ENCODE measurements around the gene ARID3B.

The ARID3B gene

GRCh38 chr15:74641151-74641550 lies 100.1 kb downstream of the ARID3B start:
- no peak for TF ChIP-seq SP1 (IDR thresholded peaks at IDR 0.05)
- no peak for TF ChIP-seq NFRKB (IDR thresholded peaks at IDR 0.05)
- TF ChIP-seq BHLHE40 (IDR thresholded peaks at IDR 0.05; ENCODE audit: borderline replicate concordance): no peak
- TF ChIP-seq L3MBTL2 (conservative IDR thresholded peaks at IDR 0.05): no peak
- no peak for TF ChIP-seq LEF1 (IDR thresholded peaks at IDR 0.05; ENCODE audit: borderline replicate concordance)
- no peak for TF ChIP-seq FOXM1 (IDR thresholded peaks at IDR 0.05; ENCODE audit: borderline replicate concordance)
- ChIA-PET CTCF (interaction anchor here (0.7 to 4.7 kb wide), 4 partner anchors 9 to 129 kb away, joined by 3 to 43 read pairs (median 3); no protein-coding TSS in a partner anchor), POLR2A (interaction anchor here (0.6 to 1.8 kb wide), 3 partner anchors 55 to 248 kb away, joined by 3 to 9 read pairs (median 5); partner anchors contain the start of gene EDC3)
- DNase-seq (ENCODE audit: extremely low spot score): no peak

DNA sequence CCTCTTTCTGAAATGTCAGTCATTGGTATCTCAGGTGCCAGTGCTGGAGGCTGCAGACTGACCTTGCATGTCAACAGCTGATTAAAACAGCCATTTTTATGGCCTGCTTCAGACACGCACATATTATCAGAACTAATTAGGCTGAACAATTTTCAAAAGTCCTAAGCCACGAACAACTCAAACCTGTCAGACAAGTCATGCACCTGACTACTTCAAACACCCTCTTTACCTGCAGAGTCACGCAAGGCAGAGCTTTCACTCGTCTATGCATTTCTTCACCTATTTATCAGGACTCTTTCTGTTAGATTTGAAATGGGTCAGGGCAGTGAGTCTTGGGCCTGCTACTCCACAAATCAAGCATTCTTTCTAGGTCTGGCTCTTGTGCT lies 101.3 kb downstream of the ARID3B start:
- CTCF ChIA-PET: interaction anchor here (0.5 to 4.7 kb wide), 5 partner anchors 9 to 262 kb away, joined by 3 to 43 read pairs (median 4); no protein-coding TSS in a partner anchor
- no peak for DNase-seq (ENCODE audit: extremely low spot score)
- POLR2A ChIA-PET: interaction anchor here (1.2 to 1.7 kb wide), 2 partner anchors 12 to 118 kb away, joined by 4 to 6 read pairs; no protein-coding TSS in a partner anchor
- TF ChIP-seq ELF4 (IDR thresholded peaks at IDR 0.05) (no peak), FOXA1 (IDR thresholded peaks at IDR 0.05) (no peak), TARDBP (IDR thresholded peaks at IDR 0.05) (no peak), BHLHE40 (IDR thresholded peaks at IDR 0.05; ENCODE audit: borderline replicate concordance) (no peak), FOXK2 (IDR thresholded peaks at IDR 0.05) (no peak), SP1 (IDR thresholded peaks at IDR 0.05) (no peak), FOXM1 (IDR thresholded peaks at IDR 0.05; ENCODE audit: borderline replicate concordance) (no peak), HDGF (IDR thresholded peaks at IDR 0.05; ENCODE audit: borderline replicate concordance) (no peak), ZNF384 (IDR thresholded peaks at IDR 0.05) (no peak), CTBP1 (IDR thresholded peaks at IDR 0.05; ENCODE audit: borderline replicate concordance) (no peak), NFRKB (IDR thresholded peaks at IDR 0.05) (no peak), SUZ12 (IDR thresholded peaks at IDR 0.05) (no peak)
- TF ChIP-seq, protein P1, sequence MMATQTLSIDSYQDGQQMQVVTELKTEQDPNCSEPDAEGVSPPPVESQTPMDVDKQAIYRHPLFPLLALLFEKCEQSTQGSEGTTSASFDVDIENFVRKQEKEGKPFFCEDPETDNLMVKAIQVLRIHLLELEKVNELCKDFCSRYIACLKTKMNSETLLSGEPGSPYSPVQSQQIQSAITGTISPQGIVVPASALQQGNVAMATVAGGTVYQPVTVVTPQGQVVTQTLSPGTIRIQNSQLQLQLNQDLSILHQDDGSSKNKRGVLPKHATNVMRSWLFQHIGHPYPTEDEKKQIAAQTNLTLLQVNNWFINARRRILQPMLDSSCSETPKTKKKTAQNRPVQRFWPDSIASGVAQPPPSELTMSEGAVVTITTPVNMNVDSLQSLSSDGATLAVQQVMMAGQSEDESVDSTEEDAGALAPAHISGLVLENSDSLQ (IDR thresholded peaks at IDR 0.05): no peak

DNA sequence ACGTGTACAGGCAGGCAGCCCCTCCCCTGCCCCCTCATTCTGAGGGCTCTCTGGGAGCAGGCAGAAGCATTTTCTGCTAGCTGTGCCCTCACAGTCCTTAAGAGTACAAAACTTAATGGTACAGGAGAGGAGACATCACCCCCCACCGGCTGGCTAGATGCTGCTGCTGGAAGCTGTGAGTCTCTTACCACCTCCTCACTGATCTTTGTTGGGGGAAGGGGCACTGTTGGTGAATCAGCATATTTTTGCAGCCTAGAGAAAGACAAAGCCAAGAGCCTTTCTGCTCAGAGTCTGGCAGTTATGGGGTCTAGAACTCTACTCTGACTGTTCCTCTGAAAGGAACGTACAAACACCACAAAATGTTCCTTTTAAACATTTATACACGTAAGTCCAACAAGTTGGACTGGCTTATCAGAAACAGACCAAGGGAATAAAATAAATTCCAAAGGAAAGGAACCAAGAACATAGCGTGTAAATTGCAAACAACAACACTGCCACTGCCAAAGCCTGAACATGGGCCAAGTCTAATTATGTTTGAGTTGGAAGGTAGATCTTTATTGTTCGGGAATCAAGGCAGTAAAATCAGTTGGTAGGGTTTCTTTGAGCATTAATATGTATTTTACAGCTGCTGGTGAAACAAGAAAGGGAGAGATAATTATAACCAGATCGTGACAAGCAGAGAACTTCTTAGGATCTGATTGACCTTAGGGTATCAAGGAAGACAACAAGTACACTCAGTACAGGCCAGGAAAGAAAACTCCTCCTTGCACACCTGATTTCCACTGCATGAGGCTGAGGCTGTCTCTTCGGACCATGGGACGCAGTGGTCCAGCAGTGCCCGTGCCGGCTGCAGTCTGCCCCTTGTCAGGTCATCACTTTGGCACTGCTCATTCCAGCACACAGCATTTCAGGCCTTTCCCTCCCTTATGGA lies 102.0 kb downstream of the ARID3B start:
- CTCF ChIA-PET: interaction anchor here (1.0 to 4.7 kb wide), 3 partner anchors 9 to 145 kb away, joined by 3 to 43 read pairs (median 6); no protein-coding TSS in a partner anchor
- no peak for TF ChIP-seq ELF4 (IDR thresholded peaks at IDR 0.05)
- TF ChIP-seq CTBP1 (IDR thresholded peaks at IDR 0.05; ENCODE audit: borderline replicate concordance): no peak
- no peak for TF ChIP-seq LEF1 (IDR thresholded peaks at IDR 0.05; ENCODE audit: borderline replicate concordance)
- no peak for TF ChIP-seq SP1 (IDR thresholded peaks at IDR 0.05)
- TF ChIP-seq ZNF384 (IDR thresholded peaks at IDR 0.05): no peak
- no peak for TF ChIP-seq FOXK2 (IDR thresholded peaks at IDR 0.05)
- TF ChIP-seq BHLHE40 (IDR thresholded peaks at IDR 0.05; ENCODE audit: borderline replicate concordance): no peak
- TF ChIP-seq FOXA1 (IDR thresholded peaks at IDR 0.05): no peak
- no peak for TF ChIP-seq HDGF (IDR thresholded peaks at IDR 0.05; ENCODE audit: borderline replicate concordance)
- no peak for TF ChIP-seq FOXM1 (IDR thresholded peaks at IDR 0.05; ENCODE audit: borderline replicate concordance)
- TF ChIP-seq, protein P1 (IDR thresholded peaks at IDR 0.05): no peak
- TF ChIP-seq L3MBTL2 (conservative IDR thresholded peaks at IDR 0.05): no peak
- TF ChIP-seq SUZ12 (IDR thresholded peaks at IDR 0.05): no peak
- TF ChIP-seq ARNT (IDR thresholded peaks at IDR 0.05): no peak
- DNase-seq (ENCODE audit: extremely low spot score): no peak
- POLR2A ChIA-PET: interaction anchor here (1.2 to 1.7 kb wide), 2 partner anchors 11 to 117 kb away, joined by 4 to 6 read pairs; no protein-coding TSS in a partner anchor

- POLR2A ChIA-PET: interaction anchor here (1.7 kb wide), 1 partner anchor 116 kb away, joined by 6 read pairs; no protein-coding TSS in a partner anchor
- no peak for DNase-seq (ENCODE audit: extremely low spot score)
- CTCF ChIA-PET: no interaction called here
- no peak for TF ChIP-seq SUZ12 (IDR thresholded peaks at IDR 0.05)
- TF ChIP-seq, protein P1 (IDR thresholded peaks at IDR 0.05): no peak
- TF ChIP-seq FOXM1 (IDR thresholded peaks at IDR 0.05; ENCODE audit: borderline replicate concordance): no peak
- TF ChIP-seq NFRKB (IDR thresholded peaks at IDR 0.05): no peak
- no peak for TF ChIP-seq ELF4 (IDR thresholded peaks at IDR 0.05)
- TF ChIP-seq CTBP1 (IDR thresholded peaks at IDR 0.05; ENCODE audit: borderline replicate concordance): no peak
- no peak for TF ChIP-seq ZNF384 (IDR thresholded peaks at IDR 0.05)
- TF ChIP-seq FOXA1 (IDR thresholded peaks at IDR 0.05): no peak
Measured at GRCh38 chr15:74643665-74644204, 102.7 kb downstream of the ARID3B start.

DNA sequence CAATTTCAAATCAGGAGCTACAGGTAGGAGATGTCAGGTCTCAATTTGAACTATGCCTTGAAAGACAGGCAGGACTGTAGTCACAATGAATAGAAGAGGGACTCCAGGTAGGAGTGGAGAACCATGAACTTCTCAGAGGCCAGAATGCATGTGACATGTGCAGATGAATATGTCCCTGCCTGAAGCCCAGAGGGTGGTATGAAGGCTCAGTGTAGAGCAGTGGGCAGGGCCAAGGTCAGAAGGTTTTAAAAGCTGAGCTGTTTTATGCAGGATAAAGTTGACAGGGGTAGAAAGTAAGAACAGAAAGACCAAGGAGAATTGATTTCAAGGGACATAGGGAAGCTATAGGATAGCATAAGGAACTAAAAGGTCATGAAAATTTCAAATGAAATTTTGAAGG lies 105.5 kb downstream of the ARID3B start:
- DNase-seq (ENCODE audit: extremely low spot score): no peak
- ChIA-PET CTCF (interaction anchor here (1.0 to 2.9 kb wide), 2 partner anchors 122 to 125 kb away, joined by 3 to 14 read pairs; no protein-coding TSS in a partner anchor), POLR2A (no interaction called here)
- no peak for TF ChIP-seq CTBP1 (IDR thresholded peaks at IDR 0.05; ENCODE audit: borderline replicate concordance)
- no peak for TF ChIP-seq BHLHE40 (IDR thresholded peaks at IDR 0.05; ENCODE audit: borderline replicate concordance)
- no peak for TF ChIP-seq SP1 (IDR thresholded peaks at IDR 0.05)
- no peak for TF ChIP-seq FOXM1 (IDR thresholded peaks at IDR 0.05; ENCODE audit: borderline replicate concordance)
- no peak for TF ChIP-seq NFRKB (IDR thresholded peaks at IDR 0.05)
- no peak for TF ChIP-seq ZNF384 (IDR thresholded peaks at IDR 0.05)
- no peak for TF ChIP-seq FOXK2 (IDR thresholded peaks at IDR 0.05)
- TF ChIP-seq TARDBP (IDR thresholded peaks at IDR 0.05): no peak
- TF ChIP-seq LEF1 (IDR thresholded peaks at IDR 0.05; ENCODE audit: borderline replicate concordance): no peak
- no peak for TF ChIP-seq L3MBTL2 (conservative IDR thresholded peaks at IDR 0.05)
- no peak for TF ChIP-seq ARNT (IDR thresholded peaks at IDR 0.05)
- no peak for TF ChIP-seq SUZ12 (IDR thresholded peaks at IDR 0.05)
- TF ChIP-seq ELF4 (IDR thresholded peaks at IDR 0.05): no peak
- no peak for TF ChIP-seq HDGF (IDR thresholded peaks at IDR 0.05; ENCODE audit: borderline replicate concordance)
- TF ChIP-seq, protein P1 (IDR thresholded peaks at IDR 0.05): no peak
- TF ChIP-seq FOXA1 (IDR thresholded peaks at IDR 0.05): no peak
